ENCODE measurements around the gene VPS4A.

GRCh38 chr16:69328854-69329316 is 17.7 kb downstream of the VPS4A start:
- TF ChIP-seq CTCF (IDR thresholded peaks at IDR 0.05) (no peak), EP300 (IDR thresholded peaks at IDR 0.05) (no peak)

Measured in stomach (tissue), 4 donors.